WTC11 (cell line): ENCODE results near the gene RUNX1. TPM values are rescaled to one million over a fixed set of nuclear protein-coding genes. Genes with fewer than 3 reads are reported as not detected.

ENCODE experiments used
- ATAC-seq: fragments of 200-7000 bp; cut with Tn5 transposase; 2 replicates; pipeline ENCODE4 v1.10.0; 2021; ENCODE audit warnings: mild to moderate bottlenecking, moderate library complexity
- CTCF ChIA-PET: fragments of 300-600 bp; sonication (Branson Sonifier 250); formaldehyde crosslinking; loops from one replicate; lab custom pipeline; 2021; ENCODE audit warnings: antibody characterized with exemption; lab: Charles Lee
- POLR2A ChIA-PET: fragments of 350-600 bp; sonication (Branson Sonifier 250); formaldehyde crosslinking; loops from one replicate; lab custom pipeline; 2021; ENCODE audit warnings: antibody characterized with exemption; lab: Charles Lee
- DNase-seq: peaks from one replicate; pipeline ENCODE4 v3.0.0; 2021; ENCODE audit warnings: low spot score
- H3K27ac Mint-ChIP-seq: 2 replicates; pipeline ENCODE4 v1.8.0; 2021; ENCODE audit warnings: mixed read lengths
- H3K27me3 Mint-ChIP-seq: 2 replicates; pipeline ENCODE4 v1.8.0; 2021; ENCODE audit warnings: low read depth, mild to moderate bottlenecking, moderate library complexity, mixed read lengths
- H3K36me3 Mint-ChIP-seq: 2 replicates; pipeline ENCODE4 v1.8.0; 2021; ENCODE audit warnings: mixed read lengths
- H3K4me1 Mint-ChIP-seq: 2 replicates; pipeline ENCODE4 v1.8.0; 2022; ENCODE audit warnings: mixed read lengths
- H3K4me3 Mint-ChIP-seq: 2 replicates; pipeline ENCODE4 v1.8.0; 2021; ENCODE audit warnings: mild to moderate bottlenecking, moderate library complexity, mixed read lengths
- H3K9me3 Mint-ChIP-seq: 2 replicates; pipeline ENCODE4 v1.8.0; 2021; ENCODE audit warnings: mixed read lengths
- FOXP1 ChIP-seq: sonication (generic); formaldehyde crosslinking; IDR thresholded peaks from 2 replicates; pipeline ENCODE4 v1.8.0; 2022; ENCODE audit warnings: missing genetic modification reagents, mild to moderate bottlenecking, moderate library complexity, borderline replicate concordance
- GTF2I ChIP-seq: fragments of 250-450 bp; sonication (Bioruptor Pico); conservative IDR thresholded peaks from 2 replicates; pipeline ENCODE4 v1.4.0; 2021; ENCODE audit warnings: mild to moderate bottlenecking
- IRF2 ChIP-seq: sonication (generic); formaldehyde crosslinking; IDR thresholded peaks from 2 replicates; pipeline ENCODE4 v1.8.0; 2022; ENCODE audit warnings: low read depth, missing genetic modification reagents, borderline replicate concordance
- NFATC4 ChIP-seq: fragments of 250-450 bp; sonication (Bioruptor Pico); IDR thresholded peaks from 2 replicates; pipeline ENCODE4 v1.9.0; 2021; ENCODE audit warnings: mild to moderate bottlenecking
- NFYB ChIP-seq: sonication (generic); formaldehyde crosslinking; conservative IDR thresholded peaks from 2 replicates; pipeline ENCODE4 v1.8.0; 2022; ENCODE audit warnings: low read depth, missing genetic modification reagents
- OVOL2 ChIP-seq: fragments of 250-450 bp; sonication (Bioruptor Pico); IDR thresholded peaks from 2 replicates; pipeline ENCODE4 v1.9.0; 2021; ENCODE audit warnings: mild to moderate bottlenecking, borderline replicate concordance
- SMAD3 ChIP-seq: sonication (generic); formaldehyde crosslinking; IDR thresholded peaks from 2 replicates; pipeline ENCODE4 v1.8.0; 2022; ENCODE audit warnings: missing genetic modification reagents, mild to moderate bottlenecking, borderline replicate concordance
- ZNF219 ChIP-seq: sonication (generic); formaldehyde crosslinking; IDR thresholded peaks from 2 replicates; pipeline ENCODE4 v1.8.0; 2023; ENCODE audit warnings: missing genetic modification reagents, mild to moderate bottlenecking, borderline replicate concordance
- ZNF263 ChIP-seq: sonication (generic); formaldehyde crosslinking; IDR thresholded peaks from 2 replicates; pipeline ENCODE4 v1.8.1; 2022; ENCODE audit warnings: low read depth, mild to moderate bottlenecking, moderate library complexity, missing genetic modification reagents
- ZNF396 ChIP-seq: fragments of 250-450 bp; sonication (Bioruptor Pico); IDR thresholded peaks from 2 replicates; pipeline ENCODE4 v1.8.0; 2021; ENCODE audit warnings: mild to moderate bottlenecking, moderate library complexity, borderline replicate concordance
- total RNA-seq: library from RNA; stranded (reverse); gene quantifications from 3 replicates; pipeline ENCODE4 v1.2.3, GENCODE V29; 2021
- TF ChIP-seq, protein P1 (sequence below): fragments of 250-450 bp; sonication (Bioruptor Pico); IDR thresholded peaks from 2 replicates; pipeline ENCODE4 v1.9.0; 2021; ENCODE audit warnings: mild to moderate bottlenecking, borderline replicate concordance
- TF ChIP-seq, protein P2 (sequence below): sonication (generic); formaldehyde crosslinking; IDR thresholded peaks from 2 replicates; pipeline ENCODE4 v1.8.0; 2022; ENCODE audit warnings: mild to moderate bottlenecking, missing genetic modification reagents
- TF ChIP-seq, protein P3 (sequence below): sonication (generic); formaldehyde crosslinking; conservative IDR thresholded peaks from 2 replicates; pipeline ENCODE4 v1.8.1; 2022; ENCODE audit warnings: mild to moderate bottlenecking, missing genetic modification reagents
- TF ChIP-seq, protein P4 (sequence below): sonication (generic); formaldehyde crosslinking; IDR thresholded peaks from 2 replicates; pipeline ENCODE4 v1.8.0; 2022; ENCODE audit warnings: missing genetic modification reagents
- TF ChIP-seq, protein P5 (sequence below): sonication (generic); formaldehyde crosslinking; conservative IDR thresholded peaks from 2 replicates; pipeline ENCODE4 v1.8.1; 2023; ENCODE audit warnings: mild to moderate bottlenecking, low read depth, missing genetic modification reagents, moderate library complexity
- TF ChIP-seq, protein P6 (sequence below): sonication (generic); formaldehyde crosslinking; IDR thresholded peaks from 2 replicates; pipeline ENCODE4 v1.8.1; 2022; ENCODE audit warnings: mild to moderate bottlenecking, missing genetic modification reagents, moderate library complexity, borderline replicate concordance
- TF ChIP-seq, protein P7 (sequence below): fragments of 250-450 bp; sonication (Bioruptor Pico); IDR thresholded peaks from 2 replicates; pipeline ENCODE4 v1.9.0; 2021; ENCODE audit warnings: moderate library complexity, mild to moderate bottlenecking, inconsistent platforms, borderline replicate concordance
- TF ChIP-seq, protein P8 (sequence below): sonication (generic); formaldehyde crosslinking; IDR thresholded peaks from 2 replicates; pipeline ENCODE4 v1.8.1; 2023; ENCODE audit warnings: mild to moderate bottlenecking, missing genetic modification reagents
- TF ChIP-seq, protein P9 (sequence below): sonication (generic); formaldehyde crosslinking; IDR thresholded peaks from 2 replicates; pipeline ENCODE4 v1.8.1; 2022; ENCODE audit warnings: missing genetic modification reagents, borderline replicate concordance

Gene RUNX1
- total RNA-seq, 1 experiment from 2014 or later = 2.2 TPM

DNA sequence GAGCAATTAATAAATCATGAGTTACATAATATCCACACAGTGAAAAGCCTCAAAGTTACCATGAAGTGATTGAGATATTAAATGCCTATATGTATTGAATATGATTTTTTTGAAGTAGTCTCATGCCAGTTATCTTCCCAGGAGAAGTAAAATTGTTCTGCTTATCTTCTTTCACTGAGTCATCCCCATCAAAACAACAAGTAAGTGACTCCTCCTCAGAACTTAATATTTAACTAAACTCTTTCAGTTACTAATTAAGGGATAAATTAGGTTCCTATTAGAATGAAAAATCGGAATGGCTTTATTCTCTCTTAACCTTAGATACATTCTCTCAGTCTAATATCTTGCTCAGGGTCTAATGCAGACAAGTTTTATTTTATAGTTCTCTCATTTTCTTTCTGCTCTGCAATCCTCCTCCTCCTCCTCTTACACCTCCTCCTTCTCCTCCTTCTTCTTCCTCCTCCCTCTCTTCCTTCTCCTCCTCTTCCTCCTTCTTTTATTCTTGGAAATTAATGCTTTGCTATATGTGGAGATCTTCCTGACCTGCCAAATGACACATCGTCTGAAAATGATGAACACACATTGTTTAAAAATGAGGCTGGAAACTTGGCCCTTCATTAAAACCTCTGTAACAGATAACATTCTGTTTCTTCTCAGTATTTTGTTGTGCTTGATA is 110.9 kb downstream of the RUNX1 start:
- ChIA-PET CTCF (no interaction called here), POLR2A (no interaction called here)
- no peak overlapping the region for H3K27ac Mint-ChIP-seq
- no peak for DNase-seq
- H3K4me1 Mint-ChIP-seq = peaks cover 5% of the 10 kb centered on the region
- H3K4me3 Mint-ChIP-seq = no peak overlapping the region
- H3K9me3 Mint-ChIP-seq = no peaks in the 10 kb centered on the region
- no peaks in the 10 kb centered on the region for H3K27me3 Mint-ChIP-seq
- no peak for ATAC-seq
- no peaks in the 10 kb centered on the region for H3K36me3 Mint-ChIP-seq
- no peak for TF ChIP-seq GTF2I (CRISPR knock-in tag)
- TF ChIP-seq NFYB (CRISPR knock-in tag) = no peak
- TF ChIP-seq ZNF263 = no peak
- TF ChIP-seq, protein P1, sequence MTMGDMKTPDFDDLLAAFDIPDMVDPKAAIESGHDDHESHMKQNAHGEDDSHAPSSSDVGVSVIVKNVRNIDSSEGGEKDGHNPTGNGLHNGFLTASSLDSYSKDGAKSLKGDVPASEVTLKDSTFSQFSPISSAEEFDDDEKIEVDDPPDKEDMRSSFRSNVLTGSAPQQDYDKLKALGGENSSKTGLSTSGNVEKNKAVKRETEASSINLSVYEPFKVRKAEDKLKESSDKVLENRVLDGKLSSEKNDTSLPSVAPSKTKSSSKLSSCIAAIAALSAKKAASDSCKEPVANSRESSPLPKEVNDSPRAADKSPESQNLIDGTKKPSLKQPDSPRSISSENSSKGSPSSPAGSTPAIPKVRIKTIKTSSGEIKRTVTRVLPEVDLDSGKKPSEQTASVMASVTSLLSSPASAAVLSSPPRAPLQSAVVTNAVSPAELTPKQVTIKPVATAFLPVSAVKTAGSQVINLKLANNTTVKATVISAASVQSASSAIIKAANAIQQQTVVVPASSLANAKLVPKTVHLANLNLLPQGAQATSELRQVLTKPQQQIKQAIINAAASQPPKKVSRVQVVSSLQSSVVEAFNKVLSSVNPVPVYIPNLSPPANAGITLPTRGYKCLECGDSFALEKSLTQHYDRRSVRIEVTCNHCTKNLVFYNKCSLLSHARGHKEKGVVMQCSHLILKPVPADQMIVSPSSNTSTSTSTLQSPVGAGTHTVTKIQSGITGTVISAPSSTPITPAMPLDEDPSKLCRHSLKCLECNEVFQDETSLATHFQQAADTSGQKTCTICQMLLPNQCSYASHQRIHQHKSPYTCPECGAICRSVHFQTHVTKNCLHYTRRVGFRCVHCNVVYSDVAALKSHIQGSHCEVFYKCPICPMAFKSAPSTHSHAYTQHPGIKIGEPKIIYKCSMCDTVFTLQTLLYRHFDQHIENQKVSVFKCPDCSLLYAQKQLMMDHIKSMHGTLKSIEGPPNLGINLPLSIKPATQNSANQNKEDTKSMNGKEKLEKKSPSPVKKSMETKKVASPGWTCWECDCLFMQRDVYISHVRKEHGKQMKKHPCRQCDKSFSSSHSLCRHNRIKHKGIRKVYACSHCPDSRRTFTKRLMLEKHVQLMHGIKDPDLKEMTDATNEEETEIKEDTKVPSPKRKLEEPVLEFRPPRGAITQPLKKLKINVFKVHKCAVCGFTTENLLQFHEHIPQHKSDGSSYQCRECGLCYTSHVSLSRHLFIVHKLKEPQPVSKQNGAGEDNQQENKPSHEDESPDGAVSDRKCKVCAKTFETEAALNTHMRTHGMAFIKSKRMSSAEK = no peak
- TF ChIP-seq, protein P2, sequence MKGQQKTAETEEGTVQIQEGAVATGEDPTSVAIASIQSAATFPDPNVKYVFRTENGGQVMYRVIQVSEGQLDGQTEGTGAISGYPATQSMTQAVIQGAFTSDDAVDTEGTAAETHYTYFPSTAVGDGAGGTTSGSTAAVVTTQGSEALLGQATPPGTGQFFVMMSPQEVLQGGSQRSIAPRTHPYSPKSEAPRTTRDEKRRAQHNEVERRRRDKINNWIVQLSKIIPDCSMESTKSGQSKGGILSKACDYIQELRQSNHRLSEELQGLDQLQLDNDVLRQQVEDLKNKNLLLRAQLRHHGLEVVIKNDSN (CRISPR knock-in tag) = no peak
- TF ChIP-seq, protein P3, sequence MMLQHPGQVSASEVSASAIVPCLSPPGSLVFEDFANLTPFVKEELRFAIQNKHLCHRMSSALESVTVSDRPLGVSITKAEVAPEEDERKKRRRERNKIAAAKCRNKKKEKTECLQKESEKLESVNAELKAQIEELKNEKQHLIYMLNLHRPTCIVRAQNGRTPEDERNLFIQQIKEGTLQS (CRISPR knock-in tag) = no peak
- TF ChIP-seq FOXP1 (CRISPR knock-in tag) = no peak
- no peak for TF ChIP-seq ZNF396 (CRISPR knock-in tag)
- TF ChIP-seq, protein P4, sequence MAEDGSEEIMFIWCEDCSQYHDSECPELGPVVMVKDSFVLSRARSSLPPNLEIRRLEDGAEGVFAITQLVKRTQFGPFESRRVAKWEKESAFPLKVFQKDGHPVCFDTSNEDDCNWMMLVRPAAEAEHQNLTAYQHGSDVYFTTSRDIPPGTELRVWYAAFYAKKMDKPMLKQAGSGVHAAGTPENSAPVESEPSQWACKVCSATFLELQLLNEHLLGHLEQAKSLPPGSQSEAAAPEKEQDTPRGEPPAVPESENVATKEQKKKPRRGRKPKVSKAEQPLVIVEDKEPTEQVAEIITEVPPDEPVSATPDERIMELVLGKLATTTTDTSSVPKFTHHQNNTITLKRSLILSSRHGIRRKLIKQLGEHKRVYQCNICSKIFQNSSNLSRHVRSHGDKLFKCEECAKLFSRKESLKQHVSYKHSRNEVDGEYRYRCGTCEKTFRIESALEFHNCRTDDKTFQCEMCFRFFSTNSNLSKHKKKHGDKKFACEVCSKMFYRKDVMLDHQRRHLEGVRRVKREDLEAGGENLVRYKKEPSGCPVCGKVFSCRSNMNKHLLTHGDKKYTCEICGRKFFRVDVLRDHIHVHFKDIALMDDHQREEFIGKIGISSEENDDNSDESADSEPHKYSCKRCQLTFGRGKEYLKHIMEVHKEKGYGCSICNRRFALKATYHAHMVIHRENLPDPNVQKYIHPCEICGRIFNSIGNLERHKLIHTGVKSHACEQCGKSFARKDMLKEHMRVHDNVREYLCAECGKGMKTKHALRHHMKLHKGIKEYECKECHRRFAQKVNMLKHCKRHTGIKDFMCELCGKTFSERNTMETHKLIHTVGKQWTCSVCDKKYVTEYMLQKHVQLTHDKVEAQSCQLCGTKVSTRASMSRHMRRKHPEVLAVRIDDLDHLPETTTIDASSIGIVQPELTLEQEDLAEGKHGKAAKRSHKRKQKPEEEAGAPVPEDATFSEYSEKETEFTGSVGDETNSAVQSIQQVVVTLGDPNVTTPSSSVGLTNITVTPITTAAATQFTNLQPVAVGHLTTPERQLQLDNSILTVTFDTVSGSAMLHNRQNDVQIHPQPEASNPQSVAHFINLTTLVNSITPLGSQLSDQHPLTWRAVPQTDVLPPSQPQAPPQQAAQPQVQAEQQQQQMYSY (CRISPR knock-in tag) = no peak
- TF ChIP-seq, protein P5, sequence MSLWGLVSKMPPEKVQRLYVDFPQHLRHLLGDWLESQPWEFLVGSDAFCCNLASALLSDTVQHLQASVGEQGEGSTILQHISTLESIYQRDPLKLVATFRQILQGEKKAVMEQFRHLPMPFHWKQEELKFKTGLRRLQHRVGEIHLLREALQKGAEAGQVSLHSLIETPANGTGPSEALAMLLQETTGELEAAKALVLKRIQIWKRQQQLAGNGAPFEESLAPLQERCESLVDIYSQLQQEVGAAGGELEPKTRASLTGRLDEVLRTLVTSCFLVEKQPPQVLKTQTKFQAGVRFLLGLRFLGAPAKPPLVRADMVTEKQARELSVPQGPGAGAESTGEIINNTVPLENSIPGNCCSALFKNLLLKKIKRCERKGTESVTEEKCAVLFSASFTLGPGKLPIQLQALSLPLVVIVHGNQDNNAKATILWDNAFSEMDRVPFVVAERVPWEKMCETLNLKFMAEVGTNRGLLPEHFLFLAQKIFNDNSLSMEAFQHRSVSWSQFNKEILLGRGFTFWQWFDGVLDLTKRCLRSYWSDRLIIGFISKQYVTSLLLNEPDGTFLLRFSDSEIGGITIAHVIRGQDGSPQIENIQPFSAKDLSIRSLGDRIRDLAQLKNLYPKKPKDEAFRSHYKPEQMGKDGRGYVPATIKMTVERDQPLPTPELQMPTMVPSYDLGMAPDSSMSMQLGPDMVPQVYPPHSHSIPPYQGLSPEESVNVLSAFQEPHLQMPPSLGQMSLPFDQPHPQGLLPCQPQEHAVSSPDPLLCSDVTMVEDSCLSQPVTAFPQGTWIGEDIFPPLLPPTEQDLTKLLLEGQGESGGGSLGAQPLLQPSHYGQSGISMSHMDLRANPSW (CRISPR knock-in tag) = no peak
- no peak for TF ChIP-seq ZNF219 (CRISPR knock-in tag)
- TF ChIP-seq, protein P6, sequence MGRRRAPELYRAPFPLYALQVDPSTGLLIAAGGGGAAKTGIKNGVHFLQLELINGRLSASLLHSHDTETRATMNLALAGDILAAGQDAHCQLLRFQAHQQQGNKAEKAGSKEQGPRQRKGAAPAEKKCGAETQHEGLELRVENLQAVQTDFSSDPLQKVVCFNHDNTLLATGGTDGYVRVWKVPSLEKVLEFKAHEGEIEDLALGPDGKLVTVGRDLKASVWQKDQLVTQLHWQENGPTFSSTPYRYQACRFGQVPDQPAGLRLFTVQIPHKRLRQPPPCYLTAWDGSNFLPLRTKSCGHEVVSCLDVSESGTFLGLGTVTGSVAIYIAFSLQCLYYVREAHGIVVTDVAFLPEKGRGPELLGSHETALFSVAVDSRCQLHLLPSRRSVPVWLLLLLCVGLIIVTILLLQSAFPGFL = no peak
- TF ChIP-seq, protein P7, sequence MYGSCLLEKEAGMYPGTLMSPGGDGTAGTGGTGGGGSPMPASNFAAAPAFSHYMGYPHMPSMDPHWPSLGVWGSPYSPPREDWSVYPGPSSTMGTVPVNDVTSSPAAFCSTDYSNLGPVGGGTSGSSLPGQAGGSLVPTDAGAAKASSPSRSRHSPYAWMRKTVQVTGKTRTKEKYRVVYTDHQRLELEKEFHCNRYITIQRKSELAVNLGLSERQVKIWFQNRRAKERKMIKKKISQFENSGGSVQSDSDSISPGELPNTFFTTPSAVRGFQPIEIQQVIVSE (CRISPR knock-in tag) = no peak
- TF ChIP-seq OVOL2 (CRISPR knock-in tag) = no peak
- no peak for TF ChIP-seq SMAD3 (CRISPR knock-in tag)
- TF ChIP-seq NFATC4 (CRISPR knock-in tag) = no peak
- TF ChIP-seq IRF2 (CRISPR knock-in tag) = no peak
- TF ChIP-seq, protein P8, sequence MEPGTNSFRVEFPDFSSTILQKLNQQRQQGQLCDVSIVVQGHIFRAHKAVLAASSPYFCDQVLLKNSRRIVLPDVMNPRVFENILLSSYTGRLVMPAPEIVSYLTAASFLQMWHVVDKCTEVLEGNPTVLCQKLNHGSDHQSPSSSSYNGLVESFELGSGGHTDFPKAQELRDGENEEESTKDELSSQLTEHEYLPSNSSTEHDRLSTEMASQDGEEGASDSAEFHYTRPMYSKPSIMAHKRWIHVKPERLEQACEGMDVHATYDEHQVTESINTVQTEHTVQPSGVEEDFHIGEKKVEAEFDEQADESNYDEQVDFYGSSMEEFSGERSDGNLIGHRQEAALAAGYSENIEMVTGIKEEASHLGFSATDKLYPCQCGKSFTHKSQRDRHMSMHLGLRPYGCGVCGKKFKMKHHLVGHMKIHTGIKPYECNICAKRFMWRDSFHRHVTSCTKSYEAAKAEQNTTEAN (CRISPR knock-in tag) = no peak
- TF ChIP-seq, protein P9, sequence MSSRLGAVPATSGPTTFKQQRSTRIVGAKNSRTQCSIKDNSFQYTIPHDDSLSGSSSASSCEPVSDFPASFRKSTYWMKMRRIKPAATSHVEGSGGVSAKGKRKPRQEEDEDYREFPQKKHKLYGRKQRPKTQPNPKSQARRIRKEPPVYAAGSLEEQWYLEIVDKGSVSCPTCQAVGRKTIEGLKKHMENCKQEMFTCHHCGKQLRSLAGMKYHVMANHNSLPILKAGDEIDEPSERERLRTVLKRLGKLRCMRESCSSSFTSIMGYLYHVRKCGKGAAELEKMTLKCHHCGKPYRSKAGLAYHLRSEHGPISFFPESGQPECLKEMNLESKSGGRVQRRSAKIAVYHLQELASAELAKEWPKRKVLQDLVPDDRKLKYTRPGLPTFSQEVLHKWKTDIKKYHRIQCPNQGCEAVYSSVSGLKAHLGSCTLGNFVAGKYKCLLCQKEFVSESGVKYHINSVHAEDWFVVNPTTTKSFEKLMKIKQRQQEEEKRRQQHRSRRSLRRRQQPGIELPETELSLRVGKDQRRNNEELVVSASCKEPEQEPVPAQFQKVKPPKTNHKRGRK (CRISPR knock-in tag) = no peak
